HG02798 (cell line): ENCODE measurements around the gene HSPA5.
A peak's percentile ranks its signal among the peaks of the same experiment; 100 is the strongest.
"Not testable (repeated sequence)": the region's sequence is repeated elsewhere in the genome, so short reads cannot be mapped to it uniquely, and the experiment has no call there.

Experiments used
- ATAC-seq: cut with Tn5 transposase; IDR thresholded peaks from one replicate; pipeline ENCODE4 v1.9.1; 2021; ENCODE audit warnings: mild to moderate bottlenecking; ENCODE audit not compliant: unreplicated experiment, poor library complexity

Gene HSPA5

DNA sequence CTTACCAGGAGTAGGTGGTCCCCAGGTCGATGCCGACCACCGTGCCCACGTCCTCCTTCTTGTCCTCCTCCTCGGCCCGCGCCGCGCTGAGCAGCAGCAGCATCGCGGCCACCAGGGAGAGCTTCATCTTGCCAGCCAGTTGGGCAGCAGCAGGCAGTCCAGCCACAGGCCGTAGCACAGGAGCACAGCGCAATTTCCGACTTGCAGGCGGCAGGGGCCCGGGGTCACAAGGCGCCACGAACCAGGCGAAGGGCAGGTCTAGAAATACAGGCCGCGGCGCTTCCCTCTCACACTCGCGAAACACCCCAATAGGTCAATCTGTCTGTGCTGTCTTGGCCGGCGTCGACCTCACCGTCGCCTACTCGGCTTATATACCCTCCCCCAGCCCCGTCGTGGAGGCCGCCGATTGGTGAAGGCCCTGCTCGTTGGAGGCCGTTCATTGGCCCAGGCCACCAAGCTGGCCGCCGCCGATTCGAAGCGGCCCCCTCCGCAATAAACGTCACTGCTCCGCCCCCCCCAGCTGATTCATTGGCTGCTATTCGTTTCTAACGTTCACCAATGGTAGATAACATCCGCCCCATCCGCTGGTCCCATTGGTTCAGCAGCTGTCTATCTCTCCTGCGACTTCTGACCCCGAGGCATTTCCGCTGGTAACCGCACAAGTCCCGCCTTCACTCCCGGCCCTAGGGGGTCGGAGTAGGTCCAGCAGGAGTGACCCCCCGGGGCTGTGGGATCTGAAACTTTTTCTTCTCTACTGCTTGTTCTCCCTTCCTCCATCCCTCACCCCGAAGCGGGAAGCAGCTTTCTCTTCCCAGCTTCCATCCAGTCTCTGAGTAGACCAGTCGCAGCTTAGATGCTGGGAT is at the start of gene HSPA5:
Gene HSPA5 (minus strand): TSS at position 344 of the 863 bp plus-strand sequence. CDS start 217 bp downstream, at position 127.
- peak; percentile 95 for ATAC-seq

DNA sequence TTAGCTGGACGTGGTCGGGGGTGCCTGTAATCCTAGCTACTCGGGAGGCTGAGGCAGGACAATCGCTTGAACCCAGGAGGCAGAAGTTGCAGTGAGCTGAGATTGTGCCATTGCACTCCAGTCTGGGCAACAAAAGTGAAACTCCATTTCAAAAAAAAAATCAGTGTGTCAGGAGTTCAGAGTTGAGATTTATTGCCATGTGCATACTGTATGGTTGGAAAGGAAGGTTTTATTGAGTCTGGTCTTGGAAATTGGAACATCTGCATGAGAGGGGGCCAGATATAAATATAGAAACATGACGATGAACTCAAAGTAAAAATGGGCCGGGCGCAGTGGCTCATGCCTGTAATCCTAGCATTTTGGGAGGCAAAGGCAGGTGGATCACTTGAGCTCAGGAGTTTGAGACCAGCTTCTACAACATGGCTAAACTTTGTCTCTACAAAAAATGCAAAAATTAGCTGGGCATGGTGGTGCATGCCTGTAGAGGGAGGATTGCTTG is 45.8 kb upstream of the HSPA5 start:
- ATAC-seq = not testable (repeated sequence)

DNA sequence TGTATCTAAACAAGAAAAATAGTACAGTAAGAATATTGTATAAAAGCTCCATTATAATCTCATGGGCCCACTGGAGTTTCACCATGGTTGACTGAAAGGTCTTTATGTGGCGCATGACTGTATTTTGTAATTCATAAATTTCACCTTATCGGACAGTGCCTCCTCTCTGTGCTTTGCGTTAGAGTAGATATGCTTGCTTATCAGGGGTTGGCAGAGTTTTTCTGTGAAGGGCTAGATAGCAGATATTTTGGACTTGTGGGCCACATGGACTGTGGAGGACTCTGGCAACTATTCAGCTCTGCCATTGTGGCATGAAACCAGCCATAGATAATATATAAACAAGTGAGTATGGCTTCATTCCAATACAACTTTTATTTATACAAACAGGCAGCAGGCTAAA is 43.7 kb upstream of the HSPA5 start:
- ATAC-seq = no peak

DNA sequence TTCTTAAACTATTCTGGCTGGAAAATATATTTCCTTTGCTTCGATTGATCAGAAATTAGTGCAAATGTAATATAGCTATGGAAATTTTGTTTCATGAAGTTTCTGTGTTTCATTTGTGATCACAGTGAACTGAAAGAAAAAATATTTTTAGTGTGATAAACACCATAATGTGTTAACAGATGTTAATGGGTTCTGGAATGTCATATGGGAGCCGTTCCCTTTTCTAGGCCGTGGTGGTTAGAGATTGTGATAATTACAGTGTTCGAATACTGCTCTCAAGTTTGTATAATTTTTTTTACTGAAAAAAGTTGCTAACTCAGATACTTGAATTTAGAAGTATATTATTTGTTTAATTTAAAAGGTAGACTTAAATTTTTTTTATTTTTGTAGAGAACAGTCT is 39.8 kb upstream of the HSPA5 start:
- no peak for ATAC-seq

DNA sequence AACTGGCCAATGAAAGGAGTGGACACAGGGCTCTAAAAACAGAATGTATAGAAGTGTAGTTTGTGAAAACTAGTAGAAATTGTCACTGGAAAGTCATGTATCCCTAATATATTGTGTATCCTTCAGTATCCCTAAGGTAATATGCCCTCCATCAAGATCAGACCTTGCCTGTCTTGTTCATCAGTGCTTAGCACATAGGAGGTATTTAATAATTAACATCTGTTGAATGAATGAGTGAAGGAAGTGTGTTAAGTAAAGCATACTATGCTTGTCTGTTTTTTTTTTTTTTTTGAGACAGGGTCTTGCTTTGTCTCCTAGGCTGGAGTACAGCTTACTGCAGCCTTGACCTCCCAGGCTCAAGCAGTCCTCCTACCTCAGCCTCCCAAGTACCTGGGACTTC is 36.3 kb upstream of the HSPA5 start:
- ATAC-seq = no peak

DNA sequence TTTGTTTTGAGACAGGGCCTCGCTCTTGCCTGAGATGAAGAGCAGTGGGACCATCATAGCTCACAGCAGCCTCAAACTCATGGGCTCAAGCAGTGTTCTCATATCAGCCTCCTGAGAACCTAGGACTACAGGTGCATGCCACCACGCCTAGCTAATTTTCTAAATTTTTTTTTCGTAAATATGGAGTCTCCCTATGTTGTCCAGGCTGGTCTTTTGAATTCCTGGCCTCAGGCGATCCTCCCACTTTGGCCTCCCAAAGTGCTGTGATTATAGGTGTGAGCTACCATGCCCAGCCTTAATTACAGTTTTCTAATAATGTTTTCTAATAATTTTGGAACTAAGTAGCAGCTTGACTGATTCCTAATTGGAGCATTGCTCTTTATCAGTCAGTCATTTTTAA is 35.6 kb upstream of the HSPA5 start:
- ATAC-seq = no peak

GRCh38 chr9:125272697-125273096 is 31.6 kb upstream of the HSPA5 start:
- ATAC-seq = no peak

- ATAC-seq = no peak
Measured at GRCh38 chr9:125271081-125271480, 29.9 kb upstream of the HSPA5 start.

GRCh38 chr9:125269014-125269397 is 27.9 kb upstream of the HSPA5 start:
- ATAC-seq = no peak

DNA sequence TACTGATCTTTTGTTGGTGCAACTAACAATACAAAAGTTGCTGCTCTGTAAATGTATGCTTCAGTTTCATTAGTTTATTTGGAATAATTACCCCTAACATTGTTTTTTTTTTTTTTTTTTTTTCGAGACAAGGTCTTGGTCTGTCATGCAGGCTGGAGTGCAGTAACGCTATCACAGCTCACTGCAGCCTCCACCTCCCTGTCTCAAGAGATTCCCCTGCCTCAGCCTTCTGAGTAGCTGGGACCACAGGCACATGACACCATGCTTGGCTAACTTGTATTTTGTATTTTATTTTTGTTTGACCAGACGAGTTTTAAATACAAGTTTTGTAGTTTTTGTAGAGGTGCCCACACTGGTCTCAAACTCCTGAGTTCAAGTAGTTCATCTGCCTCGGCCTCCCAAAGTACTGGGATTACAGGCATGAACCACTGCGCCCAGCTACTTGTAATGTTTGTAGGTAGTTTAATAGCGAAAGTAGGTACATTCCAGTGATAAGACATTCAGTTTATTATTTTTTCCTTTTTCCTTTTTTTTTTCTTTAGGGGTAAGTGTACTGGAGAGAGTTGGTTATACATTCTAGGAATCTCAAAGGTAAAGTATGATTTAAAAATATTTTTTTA is 27.4 kb upstream of the HSPA5 start:
- no peak for ATAC-seq

DNA sequence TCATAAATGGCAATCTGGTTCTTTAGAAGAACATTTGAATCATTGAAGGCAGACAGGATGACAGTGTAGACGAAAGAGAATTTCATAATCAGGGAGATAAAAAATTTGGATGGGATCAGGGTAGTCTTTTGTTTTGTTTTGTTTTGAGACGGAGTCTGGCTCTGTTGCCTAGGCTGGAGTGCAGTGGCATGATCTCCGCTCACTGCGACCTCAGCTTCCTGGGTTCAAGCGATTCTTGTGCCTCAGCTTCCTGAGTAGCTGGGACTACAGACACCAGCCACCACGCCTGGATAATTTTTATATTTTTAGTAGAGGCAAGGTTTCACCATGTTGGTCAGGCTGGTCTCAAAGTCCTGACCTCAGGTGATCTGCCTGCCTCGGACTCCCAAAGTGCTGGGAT is 22.9 kb upstream of the HSPA5 start:
- ATAC-seq = not testable (repeated sequence)

DNA sequence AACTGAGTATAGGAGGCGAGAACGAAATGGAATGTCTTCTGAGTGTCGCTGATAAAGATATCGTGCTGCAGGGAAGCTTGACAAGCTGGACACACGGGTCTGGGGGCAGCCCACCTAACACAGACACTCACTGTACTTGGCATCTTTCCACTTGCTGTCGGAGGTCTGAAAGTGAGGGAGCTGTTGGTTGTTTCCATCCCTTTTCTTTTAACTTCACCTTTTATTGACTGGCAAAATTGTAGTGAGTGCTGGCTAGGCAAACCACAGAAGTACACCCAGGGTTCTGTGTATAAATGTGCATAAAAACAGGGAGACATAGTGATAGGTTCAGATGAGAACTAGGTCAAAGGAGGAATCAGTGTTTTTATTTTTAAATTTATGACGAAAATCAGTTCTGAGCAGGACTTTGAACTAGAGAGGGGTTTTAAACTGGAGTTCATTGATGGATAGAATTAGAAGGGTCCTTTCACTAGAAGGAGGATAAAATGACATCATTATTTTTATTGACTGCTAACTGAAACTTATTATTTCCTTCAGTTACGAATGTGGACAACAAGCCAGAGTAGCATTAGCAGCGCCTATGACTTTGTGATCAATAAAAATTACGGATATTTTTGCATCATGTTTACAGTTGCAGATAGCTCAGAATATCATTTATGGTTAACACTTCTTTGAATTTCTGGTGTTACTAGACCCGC is 21.3 kb upstream of the HSPA5 start:
- no peak for ATAC-seq

GRCh38 chr9:125261501-125262293 is 20.6 kb upstream of the HSPA5 start, which contains the start of gene GAPVD1:
Gene GAPVD1 (plus strand): TSS chr9:125261826. CDS start chr9:125298922, 37,096 bp downstream.
- ATAC-seq = peak; percentile 96

GRCh38 chr9:125260561-125260960 is 19.4 kb upstream of the HSPA5 start:
- ATAC-seq = no peak

GRCh38 chr9:125258832-125259534 is 17.8 kb upstream of the HSPA5 start:
- no peak for ATAC-seq

GRCh38 chr9:125258160-125258785 is 17.1 kb upstream of the HSPA5 start:
- ATAC-seq = no peak

DNA sequence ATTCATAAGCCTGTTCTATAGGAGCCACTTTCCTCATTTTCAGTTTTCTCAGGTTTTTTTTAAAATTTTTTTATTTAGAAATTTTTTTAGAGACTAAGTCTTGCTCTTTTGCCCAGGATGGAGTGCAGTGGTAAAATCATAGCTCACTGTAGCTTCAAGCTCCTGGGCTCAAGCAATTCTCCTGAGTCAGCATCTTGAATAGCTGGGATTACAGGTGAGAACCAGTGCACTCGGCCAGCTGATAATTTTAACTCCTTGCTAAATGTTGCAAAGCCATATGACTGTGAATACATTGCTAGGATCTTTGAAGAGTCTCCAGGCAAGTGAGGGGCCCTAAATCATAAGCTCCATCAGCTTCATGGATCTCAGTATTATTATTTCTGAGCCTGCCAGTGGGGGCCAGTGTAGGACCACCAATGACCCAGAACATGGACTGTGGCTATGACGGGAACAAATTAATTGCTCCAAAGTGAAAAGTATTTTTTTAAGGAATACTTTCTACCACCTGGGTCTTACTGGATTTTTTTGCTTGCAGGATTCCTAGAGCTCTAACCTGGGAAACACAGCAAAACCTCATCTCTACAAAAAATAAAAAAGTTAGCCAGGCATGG is 14.7 kb upstream of the HSPA5 start:
- no peak for ATAC-seq

- no peak for ATAC-seq
Measured at GRCh38 chr9:125254231-125254630, 13.1 kb upstream of the HSPA5 start.

GRCh38 chr9:125246261-125246667 is 5.1 kb upstream of the HSPA5 start:
- no peak for ATAC-seq
